Caco-2 (cell line): ENCODE data around the gene USP38. TPM values are rescaled to one million over a fixed set of nuclear protein-coding genes. Genes with fewer than 3 reads are reported as not detected.
"Not testable (repeated sequence)": the region's sequence is repeated elsewhere in the genome, so short reads cannot be mapped to it uniquely, and the experiment has no call there.

ENCODE experiments used
- BruUV-seq: library from RNA; stranded (reverse); fragments of 400-500 nt; replicated peaks from 2 replicates; lab custom pipeline; 2021; lab: Mats Ljungman, UMichigan
- CTCF ChIA-PET: fragments of 300-600 bp; sonication (Branson Sonifier 250); formaldehyde crosslinking; loops from one replicate; lab custom pipeline; 2022; ENCODE audit warnings: antibody characterized with exemption; lab: Charles Lee
- POLR2A ChIA-PET: fragments of 300-600 bp; sonication (Branson Sonifier 250); formaldehyde crosslinking; loops from one replicate; lab custom pipeline; 2022; ENCODE audit warnings: antibody characterized with exemption; lab: Charles Lee
- DNase-seq, 2 experiments: peaks; one replicate each; pipeline versions ENCODE4 v3.0.0 to v3.0.0-alpha.2; 2020 to 2022
- H3K27me3 ChIP-seq: replicated peaks from 2 replicates; pipeline ENCODE4 v1.6.0; 2011; ENCODE audit warnings: low read length; ENCODE audit not compliant: control insufficient read depth, insufficient read depth
- H3K36me3 ChIP-seq: 2 replicates; pipeline ENCODE4 v1.5.1; 2011; ENCODE audit warnings: low read length; ENCODE audit not compliant: control insufficient read depth, insufficient read depth
- H3K4me1 ChIP-seq: fragments of 250-450 bp; sonication (Bioruptor Pico); 2 replicates; pipeline ENCODE4 v1.5.1; 2020; ENCODE audit warnings: mild to moderate bottlenecking
- H3K4me3 ChIP-seq: 2 replicates; pipeline ENCODE4 v1.5.1; 2011; ENCODE audit warnings: low read depth, mild to moderate bottlenecking, control low read depth, low read length
- H3K9me3 ChIP-seq: fragments of 250-450 bp; sonication (Bioruptor Pico); 2 replicates; pipeline ENCODE4 v1.5.1; 2020; ENCODE audit warnings: mild to moderate bottlenecking, moderate library complexity
- H3K27ac Mint-ChIP-seq: one replicate; pipeline ENCODE4 v1.8.0; 2022; ENCODE audit warnings: mixed read lengths; ENCODE audit not compliant: unreplicated experiment
- H3K27me3 Mint-ChIP-seq: one replicate; pipeline ENCODE4 v1.8.0; 2022; ENCODE audit warnings: mixed read lengths; ENCODE audit not compliant: insufficient read depth, unreplicated experiment
- H3K36me3 Mint-ChIP-seq: one replicate; pipeline ENCODE4 v1.8.0; 2022; ENCODE audit warnings: mild to moderate bottlenecking, mixed read lengths; ENCODE audit not compliant: insufficient read depth, unreplicated experiment
- H3K4me1 Mint-ChIP-seq: one replicate; pipeline ENCODE4 v1.8.0; 2022; ENCODE audit warnings: low read depth, mixed read lengths; ENCODE audit not compliant: unreplicated experiment
- H3K4me3 Mint-ChIP-seq: one replicate; pipeline ENCODE4 v1.8.0; 2022; ENCODE audit warnings: mild to moderate bottlenecking, moderate library complexity, mixed read lengths; ENCODE audit not compliant: unreplicated experiment
- H3K9me3 Mint-ChIP-seq: one replicate; pipeline ENCODE4 v1.8.0; 2022; ENCODE audit warnings: mixed read lengths; ENCODE audit not compliant: unreplicated experiment
- intact Hi-C: fragments of 100-400 bp; cut with micrococcal nuclease; formaldehyde crosslinking; loops from one replicate; pipeline ENCODE4 v1.10.0; 2022; ENCODE audit not compliant: unreplicated experiment
- total RNA-seq: library from RNA; stranded (reverse); gene quantifications from 2 replicates; pipeline ENCODE4 v1.2.3, GENCODE V29; 2022
- TF ChIP-seq, protein P1 (sequence below), 2 experiments: fragments of 200-600 bp in 1 of 2; IDR thresholded peaks; 1 replicate in 1 of 2; 2 replicates in 1 of 2; pipeline versions ENCODE4 v1.5.1 to v1.8.0; 2011 to 2022; ENCODE audit warnings: antibody characterized with exemption in 1 of 2, control low read depth in 1 of 2, inconsistent platforms in 1 of 2, low read depth in 1 of 2, low read length in 1 of 2, mild to moderate bottlenecking in 1 of 2, moderate library complexity in 1 of 2; ENCODE audit not compliant: insufficient read depth in 1 of 2, severe bottlenecking in 1 of 2, unreplicated experiment in 1 of 2

USP38 gene
- total RNA-seq, 1 experiment from 2014 or later = 19.8 TPM

DNA sequence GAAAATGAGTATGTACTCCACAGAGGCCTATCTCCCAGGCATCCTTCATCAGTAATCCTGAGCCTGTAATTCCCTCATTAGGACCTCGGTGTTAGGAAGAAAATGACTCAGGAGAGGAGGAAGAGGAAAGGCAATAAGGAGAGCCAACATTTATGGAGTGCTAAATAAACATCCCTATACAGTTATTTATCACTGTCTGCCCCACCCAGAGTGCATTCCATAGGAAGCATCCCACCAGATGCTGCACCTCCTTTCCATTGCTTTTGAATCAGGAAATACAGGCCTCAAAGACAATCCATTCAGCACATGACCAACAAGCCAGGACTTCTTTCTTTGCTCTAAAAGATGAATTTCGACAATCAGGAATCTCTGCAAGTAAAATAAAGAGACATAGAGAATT lies 47.6 kb downstream of the USP38 start:
- Histone ChIP-seq H3K9me3 (no peaks in the 10 kb centered on the region), H3K36me3 (no peaks in the 10 kb centered on the region), H3K4me3 (no peak overlapping the region), H3K4me1 (peaks cover 10% of the 10 kb centered on the region; the same call in 1 of the 2 replicates), H3K27me3 (no peaks in the 10 kb centered on the region)
- no TSS peak for BruUV-seq
- Mint-ChIP-seq H3K36me3 (no peaks in the 10 kb centered on the region), H3K4me3 (no peak overlapping the region), H3K27ac (no peak overlapping the region), H3K9me3 (no peaks in the 10 kb centered on the region), H3K27me3 (no peaks in the 10 kb centered on the region), H3K4me1 (peaks cover 12% of the 10 kb centered on the region)
- TF ChIP-seq, protein P1, sequence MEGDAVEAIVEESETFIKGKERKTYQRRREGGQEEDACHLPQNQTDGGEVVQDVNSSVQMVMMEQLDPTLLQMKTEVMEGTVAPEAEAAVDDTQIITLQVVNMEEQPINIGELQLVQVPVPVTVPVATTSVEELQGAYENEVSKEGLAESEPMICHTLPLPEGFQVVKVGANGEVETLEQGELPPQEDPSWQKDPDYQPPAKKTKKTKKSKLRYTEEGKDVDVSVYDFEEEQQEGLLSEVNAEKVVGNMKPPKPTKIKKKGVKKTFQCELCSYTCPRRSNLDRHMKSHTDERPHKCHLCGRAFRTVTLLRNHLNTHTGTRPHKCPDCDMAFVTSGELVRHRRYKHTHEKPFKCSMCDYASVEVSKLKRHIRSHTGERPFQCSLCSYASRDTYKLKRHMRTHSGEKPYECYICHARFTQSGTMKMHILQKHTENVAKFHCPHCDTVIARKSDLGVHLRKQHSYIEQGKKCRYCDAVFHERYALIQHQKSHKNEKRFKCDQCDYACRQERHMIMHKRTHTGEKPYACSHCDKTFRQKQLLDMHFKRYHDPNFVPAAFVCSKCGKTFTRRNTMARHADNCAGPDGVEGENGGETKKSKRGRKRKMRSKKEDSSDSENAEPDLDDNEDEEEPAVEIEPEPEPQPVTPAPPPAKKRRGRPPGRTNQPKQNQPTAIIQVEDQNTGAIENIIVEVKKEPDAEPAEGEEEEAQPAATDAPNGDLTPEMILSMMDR (IDR thresholded peaks at IDR 0.05; ENCODE audit: insufficient read depth in 1 of 2, low read depth in 1 of 2, low read length in 1 of 2, severe bottlenecking in 1 of 2, unreplicated experiment in 1 of 2) = no peak
- POLR2A ChIA-PET = interaction anchor here (0.5 kb wide), 1 partner anchor 43 kb away, joined by 3 read pairs; no protein-coding TSS in a partner anchor
- CTCF ChIA-PET = no interaction called here
- intact Hi-C loops = no loop called here
- DNase-seq = peak; percentile 6 to 51

- CTCF ChIA-PET = no interaction called here
- no peaks in the 10 kb centered on the region for H3K9me3 Mint-ChIP-seq
Measured at GRCh38 chr4:143234153-143234552, 49.4 kb downstream of the USP38 start.

DNA sequence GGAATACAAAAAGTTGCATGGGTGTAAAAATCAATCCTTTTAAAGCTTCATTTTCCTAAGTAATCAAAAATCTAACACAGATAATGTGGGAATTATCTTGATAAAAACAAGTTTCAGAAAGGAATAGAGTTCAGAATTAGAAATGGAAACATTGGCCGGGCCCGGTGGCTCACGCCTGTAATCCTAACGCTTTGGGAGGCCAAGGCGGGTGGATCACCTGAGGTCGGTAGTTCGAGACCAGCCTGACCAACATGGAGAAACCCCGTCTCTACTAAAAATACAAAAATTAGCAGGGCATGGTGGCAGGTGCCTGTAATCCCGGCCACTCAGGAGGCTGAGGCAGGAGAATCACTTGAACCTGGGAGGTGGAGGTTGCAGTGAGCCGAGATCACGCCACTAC lies 52.5 kb downstream of the USP38 start:
- peaks cover 10% of the 10 kb centered on the region for H3K9me3 ChIP-seq
- intact Hi-C loops, H3K27me3 Mint-ChIP-seq, H3K4me3 Mint-ChIP-seq, H3K36me3 Mint-ChIP-seq, H3K4me3 ChIP-seq, H3K27me3 ChIP-seq, DNase-seq, BruUV-seq, H3K27ac Mint-ChIP-seq, H3K4me1 ChIP-seq, CTCF ChIA-PET, POLR2A ChIA-PET, H3K36me3 ChIP-seq: not testable (repeated sequence)
- Mint-ChIP-seq H3K9me3 (peaks cover 20% of the 10 kb centered on the region), H3K4me1 (peaks cover 19% of the 10 kb centered on the region)

More at GRCh38 chr4:143234153-143234552, 49.4 kb downstream of the USP38 start:
- H3K4me3 ChIP-seq = no peak overlapping the region
- no peak for DNase-seq
- no TSS peak for BruUV-seq
- H3K36me3 ChIP-seq = no peaks in the 10 kb centered on the region
- no peak overlapping the region for H3K4me3 Mint-ChIP-seq
- peaks cover 10% of the 10 kb centered on the region; the same call in 1 of the 2 replicates for H3K4me1 ChIP-seq
- POLR2A ChIA-PET = no interaction called here
- no peaks in the 10 kb centered on the region for H3K36me3 Mint-ChIP-seq
- no peaks in the 10 kb centered on the region for H3K9me3 ChIP-seq
- H3K4me1 Mint-ChIP-seq = peaks cover 12% of the 10 kb centered on the region
- no peaks in the 10 kb centered on the region for H3K27me3 Mint-ChIP-seq
- intact Hi-C loops = no loop called here
- TF ChIP-seq, protein P1 (IDR thresholded peaks at IDR 0.05; ENCODE audit: insufficient read depth in 1 of 2, low read depth in 1 of 2, low read length in 1 of 2, severe bottlenecking in 1 of 2, unreplicated experiment in 1 of 2) = no peak
- H3K27me3 ChIP-seq = no peaks in the 10 kb centered on the region
- no peak overlapping the region for H3K27ac Mint-ChIP-seq
